MM.1S (cell line): ENCODE measurements around the gene ZNF574.

ENCODE experiments used
- CTCF ChIP-seq: fragments of 300-600 bp; sonication (generic); IDR thresholded peaks from 2 replicates; pipeline ENCODE4 v1.5.1; 2016; ENCODE audit warnings: antibody characterized with exemption, low read length, mixed read lengths
- EZH2 ChIP-seq: fragments of 300-600 bp; sonication (generic); optimal IDR thresholded peaks from 2 replicates; pipeline ENCODE3; 2017; ENCODE audit warnings: low read depth, mild to moderate bottlenecking, antibody characterized with exemption, low read length, mixed read lengths
- EZH2phosphoT487 ChIP-seq: fragments of 300-600 bp; sonication (generic); IDR thresholded peaks from 2 replicates; pipeline ENCODE4 v1.6.1; 2018; ENCODE audit warnings: antibody characterized with exemption, low read length

DNA sequence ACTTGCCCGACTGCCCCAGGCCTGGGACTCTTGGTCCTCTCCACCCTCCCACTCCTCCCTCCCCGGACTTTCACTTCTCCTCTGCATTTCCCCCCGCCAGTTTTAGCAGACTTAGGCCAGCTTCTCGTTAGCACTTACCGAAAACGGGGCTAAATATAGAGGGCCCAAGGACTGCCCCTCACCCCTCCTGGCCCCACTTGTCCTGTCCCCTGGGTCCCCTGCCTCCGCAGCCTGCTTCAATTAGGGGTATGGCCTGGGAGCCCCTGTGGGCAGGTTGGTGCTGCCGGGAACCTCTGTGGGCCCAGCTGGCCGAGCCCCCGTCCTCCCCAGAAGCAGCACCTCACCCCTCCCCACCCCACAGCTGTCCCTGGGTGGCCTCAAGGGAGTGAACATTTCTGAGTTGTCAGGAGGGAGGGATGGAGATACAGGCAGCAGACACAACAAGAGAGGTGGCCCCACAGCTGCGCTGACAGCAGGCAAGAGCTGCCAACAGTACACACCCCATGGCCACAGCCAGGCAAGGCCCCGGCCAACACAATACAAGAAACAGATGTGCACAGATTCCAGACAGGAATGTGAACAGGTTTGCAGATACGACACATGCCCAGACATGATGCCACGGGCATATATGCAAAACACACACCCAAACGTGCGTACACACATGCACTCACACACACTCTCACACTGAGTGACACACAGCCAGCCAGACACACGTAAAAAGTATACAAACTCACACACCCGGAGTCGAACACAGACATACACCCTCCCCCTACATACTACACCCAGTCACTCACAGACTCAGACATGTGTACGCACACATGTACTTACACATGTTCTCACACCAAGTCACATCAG, 53.7 kb downstream of the ZNF574 start:
- TF ChIP-seq EZH2: no peak
- no peak for TF ChIP-seq EZH2phosphoT487
- TF ChIP-seq CTCF: no peak
